ENCODE data around the gene CTLA4.

Gene CTLA4

GRCh38 chr2:203892207-203892606 lies 24.6 kb downstream of the CTLA4 start:
- no peak for DNase-seq (ENCODE audit: low read depth)

DNA sequence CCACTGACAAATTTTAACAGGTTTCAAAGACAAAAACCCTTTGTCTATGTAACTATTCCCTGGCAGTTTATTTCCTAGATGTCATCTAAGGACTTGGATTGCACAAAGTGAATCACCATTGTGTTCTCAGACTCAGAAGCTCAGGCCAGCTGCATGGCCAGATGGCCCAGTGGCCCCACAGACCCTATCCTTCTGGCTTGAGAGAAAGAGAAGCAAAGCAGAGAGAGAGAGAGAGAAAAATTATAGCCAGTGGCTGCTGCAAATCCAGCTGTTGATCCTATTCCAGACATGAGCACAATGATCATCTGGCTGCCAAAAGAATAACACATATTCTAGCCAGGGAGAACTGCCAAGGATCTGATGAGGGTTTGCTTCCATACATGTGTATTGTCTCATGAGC lies 25.8 kb downstream of the CTLA4 start:
- DNase-seq (ENCODE audit: low read depth) = no peak

DNA sequence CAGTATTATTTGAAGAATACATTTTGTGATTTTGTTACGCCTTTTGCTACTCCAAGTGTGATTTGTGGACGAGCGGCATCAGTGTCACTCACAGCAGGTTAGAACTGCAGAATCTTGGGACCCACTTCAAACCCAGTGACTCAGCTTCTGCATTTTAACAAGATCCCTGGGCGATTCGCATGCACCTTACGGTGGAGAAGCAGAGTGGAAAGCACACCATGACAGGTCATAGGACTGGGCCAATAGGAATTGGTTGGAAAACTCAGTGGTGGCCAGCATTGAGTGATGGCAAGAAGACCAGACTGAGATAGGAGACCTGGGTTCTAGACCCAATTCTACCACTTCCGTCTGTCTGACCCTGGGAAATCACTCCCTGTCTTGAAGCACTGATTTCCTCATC lies 26.3 kb downstream of the CTLA4 start:
- DNase-seq (ENCODE audit: low read depth) = no peak

GRCh38 chr2:203894262-203894661 lies 26.7 kb downstream of the CTLA4 start:
- no peak for DNase-seq (ENCODE audit: low read depth)

- no peak for DNase-seq (ENCODE audit: low read depth)
These were observed 30.0 kb downstream of the CTLA4 start for GRCh38 chr2:203897544-203897943.

GRCh38 chr2:203898657-203899056 lies 31.1 kb downstream of the CTLA4 start:
- no peak for DNase-seq (ENCODE audit: low read depth)

DNA sequence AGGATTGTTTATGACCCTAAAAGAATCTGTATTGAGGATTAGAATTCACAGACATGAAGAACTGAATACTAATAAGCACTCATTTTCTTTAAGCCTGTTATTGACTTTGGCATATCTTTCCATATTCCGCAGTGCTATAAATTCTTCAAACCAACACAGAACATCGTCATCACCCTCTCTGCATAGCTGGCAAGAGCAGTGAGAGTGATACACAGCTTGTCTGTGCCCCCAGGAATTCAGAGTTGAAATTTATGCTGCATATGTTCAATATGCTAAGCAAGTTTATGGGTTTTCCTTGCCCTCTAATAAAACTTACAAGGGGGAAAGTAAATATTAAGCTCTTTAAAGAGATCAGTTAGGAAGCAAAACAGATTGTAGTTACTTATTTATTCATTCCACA lies 32.7 kb downstream of the CTLA4 start:
- DNase-seq (ENCODE audit: low read depth) = no peak

GRCh38 chr2:203904022-203904421 lies 36.5 kb downstream of the CTLA4 start:
- no peak for DNase-seq (ENCODE audit: low read depth)

DNA sequence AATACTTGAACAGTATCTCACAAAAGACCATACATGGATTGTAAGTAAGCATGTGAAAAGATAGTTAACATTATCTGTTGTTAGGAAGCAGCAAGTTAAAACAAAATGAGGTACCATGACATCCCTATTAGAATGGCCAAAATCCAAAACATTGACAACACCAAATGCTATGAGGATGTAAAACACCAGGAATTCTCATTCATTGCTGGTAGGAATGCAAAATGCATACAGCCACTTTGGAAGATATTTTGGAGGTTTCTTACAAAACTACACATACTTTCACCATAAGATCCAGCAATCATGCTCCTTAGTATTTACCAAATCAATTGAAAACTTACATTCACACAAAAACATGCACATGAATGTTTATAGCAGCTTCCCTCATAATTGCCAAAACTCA lies 38.1 kb downstream of the CTLA4 start:
- DNase-seq (ENCODE audit: low read depth) = no peak

GRCh38 chr2:203908066-203908796 lies 40.7 kb downstream of the CTLA4 start:
- DNase-seq (ENCODE audit: low read depth) = no peak

DNA sequence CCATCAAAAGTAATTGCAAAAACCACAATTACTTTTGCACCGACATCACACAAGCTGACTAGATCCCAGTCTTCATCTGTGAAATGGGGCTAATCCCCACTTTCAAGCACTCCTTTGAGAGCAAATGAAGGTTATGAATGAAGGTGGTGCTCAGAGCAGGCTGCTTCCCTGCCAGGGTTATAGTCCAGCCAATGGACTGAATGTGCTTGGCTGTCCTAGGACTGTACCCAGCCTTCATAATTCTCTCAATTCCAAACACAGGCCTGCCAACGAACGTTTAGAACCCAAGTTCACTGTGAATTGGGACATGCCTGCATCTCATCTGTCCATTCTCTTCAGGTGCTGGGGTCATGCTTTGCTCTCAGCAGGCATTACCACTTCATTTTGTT lies 41.2 kb downstream of the CTLA4 start:
- DNase-seq (ENCODE audit: low read depth) = no peak

- DNase-seq (ENCODE audit: low read depth) = peak; percentile 44
These were observed 41.8 kb downstream of the CTLA4 start for GRCh38 chr2:203909261-203909967.

GRCh38 chr2:203909974-203910373 lies 42.4 kb downstream of the CTLA4 start:
- no peak for DNase-seq (ENCODE audit: low read depth)

DNA sequence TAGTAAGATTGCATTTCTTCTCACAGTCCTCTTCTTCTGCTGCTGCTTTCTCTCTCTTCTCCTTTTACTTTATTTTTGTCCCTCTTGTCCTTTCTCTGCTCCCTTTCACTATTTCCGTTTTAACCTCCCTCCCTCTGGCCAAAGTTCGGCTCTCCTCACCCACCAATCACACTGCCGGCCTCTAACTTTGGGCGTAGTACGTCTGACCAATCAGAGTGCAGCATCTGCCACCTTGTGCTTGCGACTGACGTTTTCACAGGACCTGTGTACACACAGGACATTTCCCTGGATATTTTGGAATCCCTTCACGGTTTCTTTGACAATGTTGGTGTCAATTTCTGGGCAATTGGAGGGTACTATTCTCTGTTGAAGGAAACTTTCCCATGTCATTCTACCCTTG lies 46.4 kb downstream of the CTLA4 start:
- no peak for DNase-seq (ENCODE audit: low read depth)

GRCh38 chr2:203914546-203915182 lies 47.1 kb downstream of the CTLA4 start:
- DNase-seq (ENCODE audit: low read depth) = no peak

- peak; percentile 7 for DNase-seq (ENCODE audit: low read depth)
These were observed 47.7 kb downstream of the CTLA4 start for GRCh38 chr2:203915256-203915655.

DNA sequence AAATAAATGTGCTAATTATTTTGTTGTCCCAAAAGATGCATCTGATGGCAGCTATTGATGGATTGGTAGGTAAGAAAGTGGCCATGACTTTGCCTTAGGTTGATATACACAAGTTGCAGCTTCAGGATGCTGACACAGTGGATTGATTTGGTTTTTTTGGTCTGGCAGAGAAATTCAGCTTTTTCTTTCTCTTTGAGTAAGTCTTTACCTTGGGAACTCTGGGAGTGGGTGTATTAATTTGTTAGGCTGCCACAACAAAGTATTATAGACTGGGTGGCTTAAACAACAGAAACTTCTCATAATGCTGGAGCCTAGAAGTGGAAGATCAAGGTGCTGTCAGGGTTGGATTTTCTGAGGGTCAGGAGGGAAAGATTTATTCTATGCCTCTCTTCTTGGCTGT lies 49.2 kb downstream of the CTLA4 start:
- no peak for DNase-seq (ENCODE audit: low read depth)

DNA sequence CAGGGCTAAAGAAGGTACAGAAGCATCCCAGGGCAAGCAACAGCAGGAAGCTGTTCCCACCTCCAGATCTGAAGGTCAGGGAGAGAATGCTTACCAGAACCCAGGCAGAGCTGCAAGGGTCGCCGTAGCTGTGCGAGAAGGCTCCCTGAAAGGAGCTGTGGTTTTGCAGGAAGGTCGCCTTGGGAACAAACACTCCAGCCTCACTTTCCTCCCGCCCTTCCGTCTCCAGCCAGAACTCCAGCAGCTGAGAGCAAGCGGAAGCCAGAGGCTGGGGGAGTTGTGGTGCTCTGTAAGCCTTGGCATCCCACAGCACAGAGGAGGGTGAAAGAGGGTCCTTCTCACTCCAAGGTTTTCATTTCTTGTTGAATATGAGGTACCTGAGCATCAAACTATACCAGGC lies 50.7 kb downstream of the CTLA4 start:
- DNase-seq (ENCODE audit: low read depth) = no peak

GRCh38 chr2:203918839-203919238 lies 51.3 kb downstream of the CTLA4 start:
- no peak for DNase-seq (ENCODE audit: low read depth)

All from GM04504 (cell line).